ENCODE measurements around the gene SMU1.

DNA sequence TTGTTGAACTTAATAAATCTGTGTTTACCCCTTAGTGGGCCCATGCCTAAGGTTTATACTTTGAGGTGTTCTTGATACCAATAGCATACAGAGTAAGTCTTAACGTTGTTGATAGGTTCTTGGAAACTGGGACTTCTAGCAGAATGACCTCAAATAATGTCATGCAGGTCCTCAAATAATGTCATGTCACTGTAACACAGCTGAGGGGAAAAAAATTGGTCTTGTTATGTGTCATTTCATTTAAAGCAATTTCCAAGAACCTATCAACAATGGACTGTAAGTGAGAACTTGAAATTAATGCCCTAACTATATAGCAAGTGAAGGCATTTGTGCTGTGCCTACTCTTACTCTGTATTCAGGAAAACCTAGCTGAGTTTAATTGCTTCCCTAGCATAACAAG is 44.2 kb downstream of the SMU1 start:
- TF ChIP-seq, protein P1, sequence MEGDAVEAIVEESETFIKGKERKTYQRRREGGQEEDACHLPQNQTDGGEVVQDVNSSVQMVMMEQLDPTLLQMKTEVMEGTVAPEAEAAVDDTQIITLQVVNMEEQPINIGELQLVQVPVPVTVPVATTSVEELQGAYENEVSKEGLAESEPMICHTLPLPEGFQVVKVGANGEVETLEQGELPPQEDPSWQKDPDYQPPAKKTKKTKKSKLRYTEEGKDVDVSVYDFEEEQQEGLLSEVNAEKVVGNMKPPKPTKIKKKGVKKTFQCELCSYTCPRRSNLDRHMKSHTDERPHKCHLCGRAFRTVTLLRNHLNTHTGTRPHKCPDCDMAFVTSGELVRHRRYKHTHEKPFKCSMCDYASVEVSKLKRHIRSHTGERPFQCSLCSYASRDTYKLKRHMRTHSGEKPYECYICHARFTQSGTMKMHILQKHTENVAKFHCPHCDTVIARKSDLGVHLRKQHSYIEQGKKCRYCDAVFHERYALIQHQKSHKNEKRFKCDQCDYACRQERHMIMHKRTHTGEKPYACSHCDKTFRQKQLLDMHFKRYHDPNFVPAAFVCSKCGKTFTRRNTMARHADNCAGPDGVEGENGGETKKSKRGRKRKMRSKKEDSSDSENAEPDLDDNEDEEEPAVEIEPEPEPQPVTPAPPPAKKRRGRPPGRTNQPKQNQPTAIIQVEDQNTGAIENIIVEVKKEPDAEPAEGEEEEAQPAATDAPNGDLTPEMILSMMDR (IDR thresholded peaks at IDR 0.05): no peak
- no peak for TF ChIP-seq POLR2A (IDR thresholded peaks at IDR 0.05)
